A673 (cell line): ENCODE measurements around the gene MICAL3.

Source experiments
- EZH2 ChIP-seq: fragments of 200-600 bp; sonication (generic); IDR thresholded peaks from 2 replicates; pipeline ENCODE4 v1.6.1; 2017; ENCODE audit warnings: borderline replicate concordance, low read depth, mild to moderate bottlenecking, mixed read lengths, antibody characterized with exemption, low read length; ENCODE audit not compliant: poor library complexity, severe bottlenecking
- TF ChIP-seq, protein P1 (sequence below): fragments of 300-800, 200-600 bp; sonication (generic); conservative IDR thresholded peaks from 2 replicates; pipeline ENCODE4 v1.5.1; 2017; ENCODE audit warnings: low read depth, mild to moderate bottlenecking, antibody characterized with exemption, low read length, moderate library complexity, mixed read lengths

GRCh38 chr22:17910561-17911311, 113.6 kb downstream of the MICAL3 start:
- TF ChIP-seq, protein P1, sequence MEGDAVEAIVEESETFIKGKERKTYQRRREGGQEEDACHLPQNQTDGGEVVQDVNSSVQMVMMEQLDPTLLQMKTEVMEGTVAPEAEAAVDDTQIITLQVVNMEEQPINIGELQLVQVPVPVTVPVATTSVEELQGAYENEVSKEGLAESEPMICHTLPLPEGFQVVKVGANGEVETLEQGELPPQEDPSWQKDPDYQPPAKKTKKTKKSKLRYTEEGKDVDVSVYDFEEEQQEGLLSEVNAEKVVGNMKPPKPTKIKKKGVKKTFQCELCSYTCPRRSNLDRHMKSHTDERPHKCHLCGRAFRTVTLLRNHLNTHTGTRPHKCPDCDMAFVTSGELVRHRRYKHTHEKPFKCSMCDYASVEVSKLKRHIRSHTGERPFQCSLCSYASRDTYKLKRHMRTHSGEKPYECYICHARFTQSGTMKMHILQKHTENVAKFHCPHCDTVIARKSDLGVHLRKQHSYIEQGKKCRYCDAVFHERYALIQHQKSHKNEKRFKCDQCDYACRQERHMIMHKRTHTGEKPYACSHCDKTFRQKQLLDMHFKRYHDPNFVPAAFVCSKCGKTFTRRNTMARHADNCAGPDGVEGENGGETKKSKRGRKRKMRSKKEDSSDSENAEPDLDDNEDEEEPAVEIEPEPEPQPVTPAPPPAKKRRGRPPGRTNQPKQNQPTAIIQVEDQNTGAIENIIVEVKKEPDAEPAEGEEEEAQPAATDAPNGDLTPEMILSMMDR: 0 out of 2 replicates have a peak, but pooled peaks have one; percentile 40
- no peak for TF ChIP-seq EZH2
